Activated CD4-positive, alpha-beta T cell treated with anti-CD3 and anti-CD28 coated beads, Interleukin-2, amount 50 U/mL, for 24 hours (primary cell): ENCODE data around the gene APOF.
"Not testable (repeated sequence)": the region's sequence is repeated elsewhere in the genome, so short reads cannot be mapped to it uniquely, and the experiment has no call there.

Experiments used
- DNase-seq, 2 donors: peaks; one replicate each; pipeline ENCODE4 v3.0.0-alpha.2; 2020; ENCODE audit warnings: low read depth in 1 of 2, low spot score in 1 of 2

Gene APOF

GRCh38 chr12:56374726-56375597 is 12.3 kb upstream of the APOF start:
- DNase-seq: no peak

GRCh38 chr12:56373515-56373914 is 10.9 kb upstream of the APOF start:
- DNase-seq: no peak

- no peak for DNase-seq
Observed at GRCh38 chr12:56366948-56367347, 4.3 kb upstream of the APOF start.

GRCh38 chr12:56361487-56362129 is 1.0 kb downstream of the APOF start:
- DNase-seq: no peak

GRCh38 chr12:56359851-56360767 is 2.5 kb downstream of the APOF start, which contains the start of gene STAT2:
Gene STAT2, minus strand, starts transcription at chr12:56360107. Its CDS starts 3,536 bp downstream, at chr12:56356571.
- peak; percentile 96 to 98 for DNase-seq

GRCh38 chr12:56358836-56359532 is 3.7 kb downstream of the APOF start:
- no peak for DNase-seq

- DNase-seq: no peak
Observed at GRCh38 chr12:56351325-56351724, 11.3 kb downstream of the APOF start.

GRCh38 chr12:56350662-56351061 is 12.0 kb downstream of the APOF start:
- no peak for DNase-seq

GRCh38 chr12:56348776-56349175 is 13.9 kb downstream of the APOF start:
- no peak for DNase-seq

- not testable (repeated sequence) for DNase-seq
Observed at GRCh38 chr12:56347255-56347654, 15.4 kb downstream of the APOF start.

GRCh38 chr12:56346675-56347074 is 16.0 kb downstream of the APOF start:
- DNase-seq: no peak

- DNase-seq: not testable (repeated sequence)
Observed at GRCh38 chr12:56342290-56342689, 20.4 kb downstream of the APOF start.

GRCh38 chr12:56341616-56342015 is 21.0 kb downstream of the APOF start:
- DNase-seq: no peak

GRCh38 chr12:56339158-56339422 is 23.6 kb downstream of the APOF start:
- no peak for DNase-seq

- DNase-seq: peak; percentile 56 to 86
Observed at GRCh38 chr12:56338308-56339157, 24.1 kb downstream of the APOF start, which contains the start of gene IL23A. Gene IL23A, plus strand, starts transcription at chr12:56338884. Its CDS starts 161 bp downstream, at chr12:56339045.

GRCh38 chr12:56337753-56338251 is 24.9 kb downstream of the APOF start:
- no peak for DNase-seq

GRCh38 chr12:56336361-56337167 is 26.1 kb downstream of the APOF start:
- DNase-seq: no peak

GRCh38 chr12:56335527-56335926 is 27.1 kb downstream of the APOF start:
- not testable (repeated sequence) for DNase-seq

GRCh38 chr12:56334490-56334793 is 28.2 kb downstream of the APOF start:
- no peak for DNase-seq
